NCI-H2107 treated with DMSO at 0.1 percent for 48 hours (cell line): ENCODE measurements around the gene CYBA.

Source experiments
- DNase-seq: peaks from one replicate; lab custom pipeline; 2025; ENCODE audit not compliant: unreplicated experiment; lab: John Stamatoyannopoulos, UW

Gene CYBA

DNA sequence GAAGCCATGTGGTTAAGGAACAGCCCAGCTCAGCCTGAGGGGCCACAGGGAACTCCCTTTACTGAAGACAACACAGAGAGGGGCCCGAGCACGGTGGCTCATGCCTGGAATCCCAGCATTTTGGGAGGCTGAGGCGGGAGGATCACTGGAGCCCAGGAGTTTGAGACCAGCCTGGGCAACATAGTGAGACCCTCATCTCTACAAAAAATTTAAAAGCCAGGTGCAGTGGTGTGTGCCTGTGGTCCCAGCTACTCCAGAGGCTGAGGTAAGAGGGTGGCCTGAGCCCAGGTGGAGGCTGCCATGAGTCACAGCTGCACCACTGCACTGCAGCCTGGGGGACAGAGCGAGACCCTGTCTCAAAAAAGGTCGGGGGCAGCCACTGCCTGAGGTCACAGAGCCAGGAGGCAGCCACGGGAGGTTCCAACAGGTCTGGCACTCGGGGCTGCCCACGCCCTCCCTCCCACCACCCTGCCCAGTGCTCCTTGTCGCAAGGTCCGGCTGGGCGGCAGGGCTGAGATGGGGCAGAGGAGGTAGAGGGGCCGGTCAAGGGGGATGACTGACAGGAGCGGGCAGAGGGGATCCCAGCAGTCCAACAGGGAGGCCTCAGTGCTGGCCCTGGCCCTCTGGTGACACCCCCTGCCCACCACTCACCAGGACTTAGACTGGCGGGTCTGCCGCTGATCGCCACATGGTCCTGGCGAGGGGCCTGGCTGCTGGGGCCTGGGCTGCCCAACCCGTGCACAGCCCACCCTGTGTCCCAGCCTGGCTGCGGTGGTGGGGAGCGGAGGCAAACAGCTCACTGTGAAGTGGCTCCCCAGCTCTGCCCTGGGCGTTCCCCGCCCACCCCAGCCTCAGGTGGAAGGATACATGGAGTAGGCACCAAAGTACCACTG lies 3.4 kb downstream of the CYBA start:
- DNase-seq: no peak

DNA sequence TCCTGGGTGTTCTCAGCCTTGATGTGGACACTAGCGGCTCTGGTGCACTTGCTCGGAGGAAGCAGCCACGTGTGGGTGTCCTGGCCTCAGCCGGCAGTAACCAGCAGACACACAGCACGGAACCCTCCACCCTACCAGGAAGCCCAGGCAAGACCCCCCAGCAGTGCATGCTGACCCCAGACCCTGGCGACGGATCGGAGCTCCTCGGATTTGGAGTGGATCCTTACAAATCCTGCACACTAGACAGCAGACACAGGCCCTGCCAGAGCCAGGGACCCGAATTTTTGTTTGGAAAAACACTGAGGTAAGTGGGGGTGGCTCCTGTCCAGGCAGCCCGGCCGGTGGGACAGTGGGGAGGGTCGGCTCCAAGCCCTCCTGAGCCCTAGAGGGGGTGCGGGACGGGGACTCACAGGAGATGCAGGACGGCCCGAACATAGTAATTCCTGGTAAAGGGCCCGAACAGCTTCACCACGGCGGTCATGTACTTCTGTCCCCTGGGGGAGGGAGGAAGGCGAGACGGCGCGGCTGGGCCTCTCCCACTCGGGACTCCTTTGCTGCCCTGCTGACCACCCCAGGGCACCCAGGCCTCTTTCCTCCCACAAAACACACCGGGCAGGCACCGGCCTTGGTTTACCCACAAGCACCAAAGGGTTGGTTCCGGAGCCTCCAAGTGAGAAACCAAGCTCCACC lies 4.4 kb downstream of the CYBA start:
- no peak for DNase-seq

GRCh38 chr16:88645941-88646340 lies 4.9 kb downstream of the CYBA start:
- no peak for DNase-seq

GRCh38 chr16:88645455-88645854 lies 5.4 kb downstream of the CYBA start:
- no peak for DNase-seq

DNA sequence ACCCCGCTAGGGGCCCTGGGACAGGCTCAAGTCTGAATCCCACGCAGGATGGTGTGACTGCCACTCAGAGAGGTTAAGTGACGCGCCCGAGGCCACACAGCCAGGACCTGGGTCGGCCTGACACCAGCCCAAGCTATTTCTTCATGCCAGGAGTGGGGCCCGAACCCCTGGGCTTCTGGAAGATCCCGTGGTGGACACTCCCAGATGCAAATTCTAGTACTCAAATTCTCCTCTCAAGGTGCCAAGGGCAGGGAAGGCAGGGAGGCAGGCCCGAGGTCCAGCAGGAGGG lies 7.3 kb downstream of the CYBA start:
- no peak for DNase-seq

GRCh38 chr16:88642881-88643643 lies 7.8 kb downstream of the CYBA start:
- no peak for DNase-seq

DNA sequence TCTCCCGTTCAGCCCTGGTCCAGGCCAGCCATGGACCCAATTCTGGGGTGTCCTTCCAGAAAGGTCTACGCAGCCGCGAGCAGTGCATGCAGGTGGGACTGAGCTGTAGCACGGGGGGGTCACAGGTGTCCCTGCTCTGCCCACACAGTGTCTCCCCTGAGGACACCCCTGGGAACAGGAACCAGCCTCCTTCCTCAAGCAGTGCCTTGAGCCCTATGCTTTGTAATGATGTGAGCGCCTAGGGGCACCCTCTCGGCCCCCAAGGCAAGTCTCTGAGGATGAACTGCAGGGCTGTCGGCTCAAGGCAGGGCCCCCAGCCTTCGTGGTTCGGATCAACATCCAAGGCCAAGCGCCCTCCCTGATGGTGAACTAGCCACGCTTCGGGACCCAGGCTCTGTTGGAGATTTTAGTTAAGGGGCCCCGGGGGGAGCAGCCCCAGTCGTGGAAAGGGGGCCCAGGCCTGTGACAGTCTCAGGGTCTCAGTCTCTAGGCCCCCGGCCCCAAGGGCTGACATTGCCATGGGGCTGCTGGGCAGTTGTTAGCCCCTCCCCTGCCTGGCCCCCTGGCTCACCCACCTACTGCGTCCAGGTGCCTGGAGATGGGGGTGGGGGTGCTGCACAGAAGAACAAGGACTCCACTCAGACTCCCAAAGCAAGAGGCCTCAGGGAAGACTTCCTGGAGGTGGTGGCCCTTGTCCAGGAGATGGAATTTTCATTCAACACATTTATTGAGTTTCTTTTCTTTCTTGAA lies 10.2 kb downstream of the CYBA start:
- no peak for DNase-seq

DNA sequence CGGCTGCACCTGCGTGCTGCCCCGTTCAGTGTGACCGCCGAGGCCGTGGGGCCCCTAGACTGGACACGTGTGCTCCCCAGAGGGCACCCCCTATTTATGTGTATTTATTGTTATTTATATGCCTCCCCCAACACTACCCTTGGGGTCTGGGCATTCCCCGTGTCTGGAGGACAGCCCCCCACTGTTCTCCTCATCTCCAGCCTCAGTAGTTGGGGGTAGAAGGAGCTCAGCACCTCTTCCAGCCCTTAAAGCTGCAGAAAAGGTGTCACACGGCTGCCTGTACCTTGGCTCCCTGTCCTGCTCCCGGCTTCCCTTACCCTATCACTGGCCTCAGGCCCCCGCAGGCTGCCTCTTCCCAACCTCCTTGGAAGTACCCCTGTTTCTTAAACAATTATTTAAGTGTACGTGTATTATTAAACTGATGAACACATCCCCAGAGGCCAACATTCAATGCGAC lies 10.8 kb downstream of the CYBA start:
- DNase-seq: no peak

- no peak for DNase-seq
Measured at GRCh38 chr16:88639231-88640038, 11.4 kb downstream of the CYBA start.

DNA sequence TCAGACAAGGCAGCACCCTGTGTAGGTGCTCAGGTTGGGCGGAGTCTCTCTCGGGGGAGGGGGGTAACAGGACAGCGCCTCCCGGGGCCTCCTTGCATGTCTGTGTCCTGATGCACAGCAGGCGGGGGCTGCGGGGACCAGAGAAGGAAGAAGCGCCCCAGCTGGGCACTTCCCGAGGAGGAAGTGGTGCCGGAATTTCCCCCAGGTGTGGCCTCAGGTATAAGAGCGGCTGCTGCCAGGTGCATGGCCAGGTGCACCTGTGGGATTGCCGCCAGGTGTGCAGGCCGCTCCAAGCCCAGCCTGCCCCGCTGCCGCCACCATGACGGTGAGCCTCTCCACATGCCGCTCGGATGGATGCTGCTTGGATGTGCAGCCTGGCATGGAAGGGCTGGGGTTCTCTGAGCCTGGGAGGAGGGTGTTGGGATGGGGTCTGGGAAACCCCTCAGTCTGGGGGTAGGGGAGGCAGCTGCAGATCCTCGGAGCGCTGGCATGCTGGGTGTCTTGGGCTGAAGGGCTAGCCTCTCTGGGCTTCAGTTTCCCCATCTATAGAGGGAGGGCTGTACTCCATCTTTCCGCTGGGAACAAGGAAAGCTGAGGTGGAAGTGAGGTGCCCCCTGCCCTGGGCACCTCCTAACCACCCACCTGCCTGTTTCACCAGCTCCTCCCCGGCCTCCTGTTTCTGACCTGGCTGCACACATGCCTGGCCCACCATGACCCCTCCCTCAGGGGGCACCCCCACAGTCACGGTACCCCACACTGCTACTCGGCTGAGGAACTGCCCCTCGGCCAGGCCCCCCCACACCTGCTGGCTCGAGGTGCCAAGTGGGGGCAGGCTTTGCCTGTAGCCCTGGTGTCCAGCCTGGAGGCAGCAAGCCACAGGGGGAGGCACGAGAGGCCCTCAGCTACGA lies 12.3 kb downstream of the CYBA start, which contains the start of gene IL17C:
TSS of gene IL17C (plus strand) at position 250 of the 908 bp plus-strand sequence. CDS start at position 320, 70 bp downstream.
- peak; percentile 65 for DNase-seq

- no peak for DNase-seq
Measured at GRCh38 chr16:88636488-88637265, 14.2 kb downstream of the CYBA start.

- DNase-seq: no peak
Measured at GRCh38 chr16:88635671-88636319, 15.1 kb downstream of the CYBA start.

- DNase-seq: no peak
Measured at GRCh38 chr16:88634994-88635670, 15.7 kb downstream of the CYBA start.

GRCh38 chr16:88634141-88634993 lies 16.5 kb downstream of the CYBA start:
- no peak for DNase-seq

DNA sequence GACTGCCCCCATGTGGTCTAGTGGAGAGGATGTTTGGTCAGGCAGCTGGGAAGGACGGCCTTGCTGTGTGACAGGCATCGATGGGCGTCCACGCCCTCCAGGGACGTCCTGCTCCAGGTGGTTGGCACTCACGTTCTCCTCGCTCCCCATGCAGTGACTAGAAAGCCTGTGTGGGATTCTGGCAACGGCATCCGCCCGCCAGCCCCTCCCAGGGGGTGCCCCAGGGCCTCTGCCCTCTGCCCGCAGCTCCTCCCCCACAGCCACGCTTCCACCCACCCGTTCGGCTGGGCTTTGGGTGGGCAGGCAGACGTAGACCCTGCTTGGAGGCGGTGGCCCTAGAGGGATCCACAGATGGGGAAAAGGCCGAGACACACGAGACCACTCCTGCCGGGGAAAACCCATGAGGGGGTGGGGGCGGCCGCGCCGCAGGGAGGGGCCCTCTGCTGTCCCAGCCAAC lies 17.1 kb downstream of the CYBA start:
- DNase-seq: peak; percentile 20

- DNase-seq: no peak
Measured at GRCh38 chr16:88632587-88632930, 18.3 kb downstream of the CYBA start.
